B cell (primary cell): ENCODE data around the gene RAPH1. TPM values are rescaled to one million over a fixed set of nuclear protein-coding genes. Genes with fewer than 3 reads are reported as not detected.

Experiments
- ATAC-seq: fragments of 200-7000 bp; cut with Tn5 transposase; one replicate; pipeline ENCODE4 v1.10.0; 2021; ENCODE audit warnings: low read depth, mild to moderate bottlenecking, moderate number of reproducible peaks, moderate library complexity
- CTCF ChIA-PET: fragments of 350-600 bp; sonication (Branson Sonifier 250); formaldehyde crosslinking; loops from one replicate; lab custom pipeline; 2021; ENCODE audit warnings: antibody characterized with exemption, inconsistent platforms; lab: Charles Lee
- POLR2A ChIA-PET: fragments of 350-600 bp; sonication (Branson Sonifier 250); formaldehyde crosslinking; loops from one replicate; lab custom pipeline; 2021; ENCODE audit warnings: antibody characterized with exemption; lab: Charles Lee
- DNase-seq: peaks from one replicate; pipeline ENCODE4 v3.0.0; 2013
- H2AFZ ChIP-seq: 2 replicates; pipeline ENCODE4 v1.6.1; 2012; ENCODE audit warnings: mild to moderate bottlenecking, low read depth, low read length; ENCODE audit not compliant: insufficient read depth, poor library complexity, severe bottlenecking
- H3K27ac ChIP-seq, 2 donors: 1 replicate in 1 of 2; 2 replicates in 1 of 2; pipeline ENCODE4 v1.5.1; 2012 to 2013; ENCODE audit warnings: low read length in 2 of 2, mild to moderate bottlenecking in 2 of 2, moderate library complexity in 1 of 2
- H3K27me3 ChIP-seq, 4 experiments: fragments of 200-600 bp in 1 of 4; sonication (generic) in 1 of 4; replicated peaks in 1 of 4; 1 replicate in 2 of 4; 2 replicates in 2 of 4; pipeline versions ENCODE4 v1.6.1 to v1.7.0; 2013 to 2016; ENCODE audit warnings: low read length in 3 of 4, mild to moderate bottlenecking in 2 of 4, mixed read lengths in 1 of 4, moderate library complexity in 1 of 4; ENCODE audit not compliant: insufficient read depth in 4 of 4, control insufficient read depth in 3 of 4; ENCODE audit errors: control extremely low read depth in 1 of 4
- H3K36me3 ChIP-seq, 2 experiments: replicated peaks in 1 of 2; 1 replicate in 1 of 2; 2 replicates in 1 of 2; pipeline versions ENCODE4 v1.6.1 to v1.7.1; 2013; ENCODE audit warnings: low read length in 1 of 2; ENCODE audit not compliant: insufficient read depth in 2 of 2, control insufficient read depth in 1 of 2; ENCODE audit errors: control extremely low read depth in 1 of 2, extremely low read depth in 1 of 2
- H3K4me1 ChIP-seq, 2 donors: fragments of 200-600 bp in 1 of 2; sonication (generic) in 1 of 2; 1 replicate in 1 of 2; 2 replicates in 1 of 2; pipeline versions ENCODE4 v1.5.1 to v1.6.1; 2013 to 2017; ENCODE audit warnings: low read length in 2 of 2; ENCODE audit not compliant: control insufficient read depth in 2 of 2, insufficient read depth in 2 of 2
- H3K4me2 ChIP-seq: replicated peaks from 2 replicates; pipeline ENCODE3; 2012; ENCODE audit warnings: mild to moderate bottlenecking, low read depth, low read length; ENCODE audit not compliant: poor library complexity, severe bottlenecking
- H3K4me3 ChIP-seq, 5 experiments: fragments of 200-600 bp in 1 of 5; sonication (generic) in 1 of 5; 1 replicate in 3 of 5; 2 replicates in 2 of 5; pipeline versions ENCODE4 v1.5.1 to v1.7.0; 2011 to 2016; ENCODE audit warnings: low read length in 4 of 5, mild to moderate bottlenecking in 4 of 5, low read depth in 2 of 5, control low read depth in 1 of 5, moderate library complexity in 1 of 5; ENCODE audit not compliant: insufficient read depth in 1 of 5; ENCODE audit errors: control extremely low read depth in 1 of 5, extremely low read depth in 1 of 5
- H3K79me2 ChIP-seq: fragments of 200-600 bp; sonication (generic); one replicate; pipeline ENCODE4 v1.6.0; 2016; ENCODE audit warnings: low read length; ENCODE audit not compliant: control insufficient read depth, insufficient read depth
- H3K9ac ChIP-seq: fragments of 200-600 bp; sonication (generic); 2 replicates; pipeline ENCODE4 v1.6.1; 2017; ENCODE audit warnings: mild to moderate bottlenecking, low read length, moderate library complexity
- H3K9me3 ChIP-seq, 3 donors: one replicate each; pipeline versions ENCODE4 v1.6.1 to v1.7.1; 2013; ENCODE audit warnings: low read length in 2 of 3; ENCODE audit not compliant: control insufficient read depth in 2 of 3, insufficient read depth in 1 of 3; ENCODE audit errors: control extremely low read depth in 1 of 3
- H4K20me1 ChIP-seq: 2 replicates; pipeline ENCODE4 v1.6.0; 2012; ENCODE audit warnings: mild to moderate bottlenecking, low read length; ENCODE audit not compliant: insufficient read depth, control insufficient read depth, poor library complexity, severe bottlenecking
- H3K27ac Mint-ChIP-seq: one replicate; pipeline ENCODE4 v1.8.0; 2021; ENCODE audit warnings: mixed read lengths
- H3K27me3 Mint-ChIP-seq: one replicate; pipeline ENCODE4 v1.8.0; 2021; ENCODE audit warnings: mixed read lengths
- H3K4me1 Mint-ChIP-seq: one replicate; pipeline ENCODE4 v1.8.0; 2021; ENCODE audit warnings: mixed read lengths
- H3K4me3 Mint-ChIP-seq: one replicate; pipeline ENCODE4 v1.8.0; 2021; ENCODE audit warnings: mixed read lengths
- H3K9me3 Mint-ChIP-seq: one replicate; pipeline ENCODE4 v1.8.0; 2022; ENCODE audit warnings: mixed read lengths; ENCODE audit not compliant: insufficient read depth
- EZH2 ChIP-seq: IDR thresholded peaks from 2 replicates; pipeline ENCODE4 v1.6.1; 2012; ENCODE audit warnings: borderline replicate concordance, low read depth, mild to moderate bottlenecking, moderate library complexity, low read length; ENCODE audit not compliant: insufficient read depth, poor library complexity, severe bottlenecking
- WGBS: methylation state at CpG from one replicate; pipeline ENCODE4 v1.1.5; 2013; ENCODE audit warnings: missing lambda C conversion rate; ENCODE audit not compliant: insufficient coverage; 5-methylcytosine and 5-hydroxymethylcytosine counted together
- intact Hi-C: fragments of 100-400 bp; cut with micrococcal nuclease; formaldehyde crosslinking; loops from one replicate; pipeline ENCODE4 v1.10.0; 2022
- polyA plus RNA-seq: library from polyadenylated mRNA; depleted of rRNA; stranded (reverse); fragments of >200 nt; gene quantifications from 2 replicates; pipeline ENCODE4 v1.2.3, GENCODE V29; 2012
- total RNA-seq, 2 donors: library from RNA; stranded (reverse); fragments of 120-200 nt in 1 of 2; gene quantifications; 1 replicate in 1 of 2; 2 replicates in 1 of 2; pipeline versions ENCODE4 v1.2.3 to v1.2.4, GENCODE V29; 2013 to 2022
- TF ChIP-seq, protein P1 (sequence below): fragments of 200-600 bp; IDR thresholded peaks from one replicate; pipeline ENCODE4 v1.8.0; 2022; ENCODE audit warnings: antibody characterized with exemption, mild to moderate bottlenecking

RAPH1 gene
- total and polyA plus RNA-seq, 2 donors (not counting 1 experiment from before 2014, with no cell fraction given): 0.13 TPM; not detected in 1

DNA sequence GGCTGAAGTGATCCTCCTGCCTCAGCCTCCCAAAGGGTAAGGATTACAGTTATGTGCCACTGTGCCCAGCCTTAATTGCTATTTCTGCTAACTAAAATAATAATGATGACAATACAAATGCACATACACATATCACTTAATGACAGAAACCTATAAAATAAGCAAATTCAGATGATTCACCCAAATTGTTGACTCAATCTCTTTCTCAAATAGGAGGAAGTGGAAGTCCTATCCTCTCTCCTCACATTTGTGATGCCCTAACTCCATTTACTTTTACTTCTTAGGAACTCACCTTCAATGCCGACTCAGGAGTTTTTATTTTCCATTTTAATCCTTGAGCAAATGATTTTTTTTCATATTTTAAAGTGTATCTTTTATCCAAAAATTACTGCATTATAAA, 24.5 kb upstream of the RAPH1 start:
- DNase-seq: no peak
- POLR2A ChIA-PET: no interaction called here
- Mint-ChIP-seq H3K27ac (no peak overlapping the region), H3K4me1 (no peaks in the 10 kb centered on the region), H3K27me3 (peaks cover 33% of the 10 kb centered on the region), H3K4me3 (no peak overlapping the region), H3K9me3 (no peaks in the 10 kb centered on the region)
- H3K4me2 ChIP-seq: no peak overlapping the region
- no CpG with 5 or more reads among the region's 1 CpG for WGBS
- no peak overlapping the region for H2AFZ ChIP-seq
- H3K4me3 ChIP-seq: no peak overlapping the region
- no peak overlapping the region for H3K9ac ChIP-seq
- H3K9me3 ChIP-seq: no peaks in the 10 kb centered on the region
- H4K20me1 ChIP-seq: no peaks in the 10 kb centered on the region
- TF ChIP-seq, protein P1, sequence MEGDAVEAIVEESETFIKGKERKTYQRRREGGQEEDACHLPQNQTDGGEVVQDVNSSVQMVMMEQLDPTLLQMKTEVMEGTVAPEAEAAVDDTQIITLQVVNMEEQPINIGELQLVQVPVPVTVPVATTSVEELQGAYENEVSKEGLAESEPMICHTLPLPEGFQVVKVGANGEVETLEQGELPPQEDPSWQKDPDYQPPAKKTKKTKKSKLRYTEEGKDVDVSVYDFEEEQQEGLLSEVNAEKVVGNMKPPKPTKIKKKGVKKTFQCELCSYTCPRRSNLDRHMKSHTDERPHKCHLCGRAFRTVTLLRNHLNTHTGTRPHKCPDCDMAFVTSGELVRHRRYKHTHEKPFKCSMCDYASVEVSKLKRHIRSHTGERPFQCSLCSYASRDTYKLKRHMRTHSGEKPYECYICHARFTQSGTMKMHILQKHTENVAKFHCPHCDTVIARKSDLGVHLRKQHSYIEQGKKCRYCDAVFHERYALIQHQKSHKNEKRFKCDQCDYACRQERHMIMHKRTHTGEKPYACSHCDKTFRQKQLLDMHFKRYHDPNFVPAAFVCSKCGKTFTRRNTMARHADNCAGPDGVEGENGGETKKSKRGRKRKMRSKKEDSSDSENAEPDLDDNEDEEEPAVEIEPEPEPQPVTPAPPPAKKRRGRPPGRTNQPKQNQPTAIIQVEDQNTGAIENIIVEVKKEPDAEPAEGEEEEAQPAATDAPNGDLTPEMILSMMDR: no peak
- no peak for TF ChIP-seq EZH2
- no peak for ATAC-seq
- H3K79me2 ChIP-seq: no peaks in the 10 kb centered on the region
- H3K36me3 ChIP-seq: no peaks in the 10 kb centered on the region
- no peaks in the 10 kb centered on the region for H3K4me1 ChIP-seq
- intact Hi-C loops: no loop called here
- H3K27me3 ChIP-seq: peaks cover 0 to 10% (median 2%) of the 10 kb centered on the region in 4 experiments
- CTCF ChIA-PET: no interaction called here
- no peak overlapping the region for H3K27ac ChIP-seq

DNA sequence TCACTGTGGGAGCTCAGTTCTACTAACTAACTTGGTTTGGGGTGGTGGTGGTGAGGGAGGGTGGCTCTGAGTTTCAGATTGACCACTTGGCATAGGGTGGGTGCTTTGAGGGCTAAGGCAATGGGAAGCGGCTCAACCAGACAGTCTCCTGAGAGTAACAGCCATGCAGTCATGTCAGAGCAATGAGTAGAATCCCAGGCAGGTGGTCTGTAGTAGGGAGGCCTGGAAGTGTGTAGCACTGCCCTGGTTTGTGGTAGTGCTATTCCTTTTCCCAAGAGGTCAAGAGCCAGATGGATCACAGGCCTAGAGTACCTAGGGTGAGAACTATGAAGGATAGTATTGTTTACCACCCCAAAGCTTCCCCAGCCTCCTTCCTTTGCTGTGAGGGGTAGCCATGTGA, 18.7 kb upstream of the RAPH1 start:
- no peaks in the 10 kb centered on the region for H3K9me3 Mint-ChIP-seq
- Histone ChIP-seq H3K4me2 (no peak overlapping the region), H4K20me1 (no peaks in the 10 kb centered on the region), H3K9me3 (no peaks in the 10 kb centered on the region), H3K79me2 (no peaks in the 10 kb centered on the region), H3K27me3 (peaks cover 0 to 5% (median 0%) of the 10 kb centered on the region in 4 experiments), H3K9ac (no peak overlapping the region), H3K4me3 (no peak overlapping the region), H2AFZ (no peak overlapping the region), H3K27ac (no peak overlapping the region), H3K4me1 (no peaks in the 10 kb centered on the region), H3K36me3 (no peaks in the 10 kb centered on the region)
- H3K4me1 Mint-ChIP-seq: no peaks in the 10 kb centered on the region
- 88% methylated on average over 1 of the region's 1 CpG for WGBS
- no peak overlapping the region for H3K27ac Mint-ChIP-seq
- DNase-seq: no peak
- no peak for ATAC-seq
- CTCF ChIA-PET: no interaction called here
- H3K27me3 Mint-ChIP-seq: peaks cover 34% of the 10 kb centered on the region
- no peak for TF ChIP-seq EZH2
- TF ChIP-seq, protein P1: no peak
- intact Hi-C loops: no loop called here
- POLR2A ChIA-PET: no interaction called here
- H3K4me3 Mint-ChIP-seq: no peak overlapping the region
